GM12891 (cell line): Measurements from ENCODE around the gene MSH2.

Experiments
- PAX5 ChIP-seq: IDR thresholded peaks from 2 replicates; pipeline ENCODE4 v1.6.1; 2011; ENCODE audit warnings: low read length, moderate library complexity, mild to moderate bottlenecking; ENCODE audit not compliant: insufficient read depth, severe bottlenecking
- POLR2A ChIP-seq: IDR thresholded peaks from 2 replicates; pipeline ENCODE4 v1.6.1; 2011; ENCODE audit warnings: low read depth, low read length, control low read depth
- POLR2AphosphoS5 ChIP-seq: IDR thresholded peaks from 2 replicates; pipeline ENCODE4 v1.6.1; 2011; ENCODE audit warnings: low read depth, low read length, control low read depth
- POU2F2 ChIP-seq: IDR thresholded peaks from 2 replicates; pipeline ENCODE4 v1.6.1; 2011; ENCODE audit warnings: low read depth, mild to moderate bottlenecking, control low read depth, low read length, moderate library complexity
- SPI1 ChIP-seq: IDR thresholded peaks from 2 replicates; pipeline ENCODE4 v1.6.1; 2011; ENCODE audit warnings: low read depth, low read length, control low read depth
- TAF1 ChIP-seq: IDR thresholded peaks from 2 replicates; pipeline ENCODE4 v1.6.1; 2011; ENCODE audit warnings: low read depth, low read length, control low read depth

GRCh38 chr2:47389692-47390091 lies 13.3 kb upstream of the MSH2 start:
- TF ChIP-seq SPI1 = no peak
- no peak for TF ChIP-seq POLR2AphosphoS5
- TF ChIP-seq POLR2A = no peak
- TF ChIP-seq TAF1 = no peak
- TF ChIP-seq PAX5 = no peak
- no peak for TF ChIP-seq POU2F2
